NB4 (cell line): ENCODE measurements around the gene RAB13.
A peak's percentile ranks its signal among the peaks of the same experiment; 100 is the strongest.
"Not testable (repeated sequence)": the region's sequence is repeated elsewhere in the genome, so short reads cannot be mapped to it uniquely, and the experiment has no call there.

Experiments used
- DNase-seq: peaks from one replicate; pipeline ENCODE4 v3.0.0; 2010; ENCODE audit warnings: low read depth
- H3K4me3 ChIP-seq: one replicate; pipeline ENCODE4 v1.5.1; 2011; ENCODE audit warnings: mild to moderate bottlenecking, low read depth, low read length, moderate library complexity
- CTCF ChIP-seq: IDR thresholded peaks from one replicate; pipeline ENCODE4 v1.5.1; 2012; ENCODE audit warnings: low read depth, low read length
- MAX ChIP-seq: IDR thresholded peaks from 2 replicates; pipeline ENCODE4 v1.6.1; 2011; ENCODE audit warnings: low read depth, low read length
- MYC ChIP-seq: IDR thresholded peaks from 2 replicates; pipeline ENCODE4 v1.6.1; 2011; ENCODE audit warnings: low read depth, low read length
- POLR2A ChIP-seq: IDR thresholded peaks from 2 replicates; pipeline ENCODE4 v1.6.1; 2011; ENCODE audit warnings: mild to moderate bottlenecking; ENCODE audit not compliant: insufficient read length; ENCODE audit errors: extremely low read depth

The RAB13 gene

GRCh38 chr1:154006136-154006535 is 20.0 kb upstream of the RAB13 start:
- TF ChIP-seq MAX (no peak), MYC (no peak), CTCF (no peak), POLR2A (no peak)
- DNase-seq, result no peak
- no peak overlapping the region for H3K4me3 ChIP-seq

GRCh38 chr1:154000420-154000819 is 14.3 kb upstream of the RAB13 start:
- TF ChIP-seq POLR2A (no peak), MYC (no peak), MAX (no peak), CTCF (no peak)
- H3K4me3 ChIP-seq, result no peak overlapping the region
- DNase-seq, result no peak

- not testable (repeated sequence) for DNase-seq, H3K4me3 ChIP-seq
These were observed 10.7 kb upstream of the RAB13 start for GRCh38 chr1:153996882-153997281.

- TF ChIP-seq MAX (no peak), POLR2A (no peak), CTCF (no peak), MYC (no peak)
- no peak for DNase-seq
- H3K4me3 ChIP-seq, result no peak overlapping the region
These were observed 9.5 kb upstream of the RAB13 start for GRCh38 chr1:153995640-153996039.

GRCh38 chr1:153995202-153995601 is 9.1 kb upstream of the RAB13 start:
- H3K4me3 ChIP-seq, result no peak overlapping the region
- DNase-seq, result no peak
- no peak for TF ChIP-seq CTCF

GRCh38 chr1:153991806-153992205 is 5.7 kb upstream of the RAB13 start:
- no peak for TF ChIP-seq POLR2A
- TF ChIP-seq MYC, result no peak
- no peak for TF ChIP-seq CTCF
- TF ChIP-seq MAX, result no peak
- DNase-seq, result no peak
- H3K4me3 ChIP-seq, result peak overlapping the region; percentile 97

GRCh38 chr1:153991151-153991630 is 5.1 kb upstream of the RAB13 start:
- peak overlapping the region; percentile 97 for H3K4me3 ChIP-seq
- no peak for DNase-seq
- TF ChIP-seq POLR2A (no peak), MYC (no peak), CTCF (no peak), MAX (no peak)
